HG03442 (cell line): ENCODE measurements around the gene RPS6KC1.
"Not testable (repeated sequence)": the region's sequence is repeated elsewhere in the genome, so short reads cannot be mapped to it uniquely, and the experiment has no call there.

Experiments used
- ATAC-seq: cut with Tn5 transposase; IDR thresholded peaks from one replicate; pipeline ENCODE4 v1.9.1; 2021; ENCODE audit warnings: mild to moderate bottlenecking, moderate library complexity; ENCODE audit not compliant: unreplicated experiment

RPS6KC1 gene

GRCh38 chr1:213269829-213270228 lies 218.8 kb downstream of the RPS6KC1 start:
- ATAC-seq: no peak

GRCh38 chr1:213273546-213273945 lies 222.5 kb downstream of the RPS6KC1 start:
- no peak for ATAC-seq

- ATAC-seq: no peak
These were observed 223.1 kb downstream of the RPS6KC1 start for GRCh38 chr1:213274140-213274539.

- ATAC-seq: no peak
These were observed 224.3 kb downstream of the RPS6KC1 start for GRCh38 chr1:213275293-213275692.

- no peak for ATAC-seq
These were observed 225.2 kb downstream of the RPS6KC1 start for GRCh38 chr1:213276236-213276635.

GRCh38 chr1:213277036-213277435 lies 226.0 kb downstream of the RPS6KC1 start:
- no peak for ATAC-seq

GRCh38 chr1:213279410-213279809 lies 228.4 kb downstream of the RPS6KC1 start:
- no peak for ATAC-seq

DNA sequence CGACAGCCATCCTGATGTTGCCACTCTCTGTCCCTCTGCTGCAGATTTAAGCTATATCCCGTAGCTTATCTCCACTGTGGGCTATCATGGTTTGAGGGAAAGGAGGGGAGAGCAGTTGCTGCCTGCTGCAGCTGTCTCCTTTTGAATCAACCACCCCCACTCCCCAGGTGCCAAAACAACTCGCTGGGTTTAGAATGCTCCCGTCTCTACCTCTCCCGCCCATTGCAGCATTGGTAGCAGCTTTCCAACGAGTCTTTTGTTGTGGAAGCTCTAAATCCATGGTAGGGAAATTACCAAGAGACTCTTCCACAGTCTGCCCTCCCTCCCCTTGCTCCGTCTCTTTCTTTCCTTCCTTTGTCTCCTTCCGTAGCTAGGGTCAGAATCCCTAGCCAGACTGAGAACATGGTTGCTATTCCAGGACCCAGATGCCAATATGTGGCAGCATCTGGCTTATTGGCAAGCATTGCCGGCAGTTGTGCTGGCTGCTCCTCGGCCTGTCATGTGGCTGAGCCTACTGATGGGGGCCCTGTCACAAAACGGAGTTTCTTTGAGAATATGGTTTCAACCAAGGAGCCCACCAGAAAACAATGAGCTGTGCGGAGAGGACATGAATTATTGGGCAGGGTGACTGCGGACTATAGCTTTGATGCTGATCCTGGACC lies 230.7 kb downstream of the RPS6KC1 start:
- no peak for ATAC-seq

GRCh38 chr1:213284626-213285025 lies 233.6 kb downstream of the RPS6KC1 start:
- ATAC-seq: no peak

- ATAC-seq: no peak
These were observed 235.2 kb downstream of the RPS6KC1 start for GRCh38 chr1:213286235-213286634.

- ATAC-seq: no peak
These were observed 236.9 kb downstream of the RPS6KC1 start for GRCh38 chr1:213287987-213288386.

DNA sequence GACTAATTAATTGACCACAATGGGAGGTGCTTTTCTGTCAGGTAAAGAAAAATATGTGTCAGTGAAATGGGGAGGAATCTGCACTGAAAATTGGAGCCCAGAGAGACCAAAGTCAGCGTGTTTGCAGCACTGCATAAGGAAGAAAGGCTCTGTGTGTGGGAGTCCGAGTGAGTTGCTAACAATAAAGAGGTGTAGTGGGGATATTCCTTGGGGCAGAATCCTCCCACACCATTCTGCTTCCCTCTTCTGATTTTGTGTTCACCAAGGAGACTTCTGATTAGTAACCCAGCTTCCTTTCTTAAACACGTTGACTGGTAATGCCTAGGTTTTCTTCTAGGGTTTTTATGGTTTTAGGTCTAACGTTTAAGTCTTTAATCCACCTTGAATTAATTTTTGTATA lies 240.5 kb downstream of the RPS6KC1 start:
- ATAC-seq: no peak

GRCh38 chr1:213292614-213293013 lies 241.6 kb downstream of the RPS6KC1 start:
- no peak for ATAC-seq

DNA sequence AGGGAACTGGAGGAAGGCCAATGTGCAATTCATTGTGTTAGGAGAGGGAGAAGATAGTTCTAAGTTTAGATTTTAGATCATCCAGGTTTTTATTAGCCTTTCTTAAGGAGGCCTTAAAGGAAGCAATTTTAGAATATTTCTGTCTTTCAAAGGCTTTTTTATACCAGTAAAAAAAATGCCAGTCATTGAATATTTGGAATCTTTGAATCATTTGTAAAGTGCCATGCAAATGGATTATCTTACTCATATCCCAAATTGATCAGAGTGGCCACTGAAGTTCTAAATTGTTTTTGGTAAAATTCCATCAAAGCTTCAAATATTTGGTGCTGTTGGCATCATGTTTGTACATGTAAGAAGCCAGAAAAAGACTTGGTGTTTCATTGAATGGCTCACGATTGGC lies 244.8 kb downstream of the RPS6KC1 start:
- no peak for ATAC-seq

GRCh38 chr1:213296558-213296957 lies 245.5 kb downstream of the RPS6KC1 start:
- no peak for ATAC-seq

GRCh38 chr1:213297021-213297420 lies 246.0 kb downstream of the RPS6KC1 start:
- no peak for ATAC-seq

- ATAC-seq: no peak
These were observed 249.4 kb downstream of the RPS6KC1 start for GRCh38 chr1:213300433-213300832.

DNA sequence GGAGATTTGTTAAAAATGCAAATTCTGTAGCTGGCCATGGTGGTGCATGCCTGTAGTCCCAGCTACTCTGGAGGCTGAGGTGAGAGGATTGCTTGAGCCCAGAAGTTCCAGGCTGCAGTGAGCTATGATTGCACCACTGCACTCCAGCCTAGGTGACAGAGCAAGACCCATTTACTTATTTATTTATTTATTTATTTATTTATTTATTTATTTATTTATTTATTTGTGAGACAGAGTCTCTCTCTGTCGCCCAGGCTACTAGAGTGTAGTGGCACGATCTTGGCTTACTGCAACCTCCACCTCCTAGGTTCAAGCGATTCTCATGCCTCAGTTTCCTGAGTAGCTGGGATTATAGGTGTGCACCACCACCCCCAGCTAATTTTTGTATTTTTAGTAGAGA lies 250.5 kb downstream of the RPS6KC1 start:
- not testable (repeated sequence) for ATAC-seq

DNA sequence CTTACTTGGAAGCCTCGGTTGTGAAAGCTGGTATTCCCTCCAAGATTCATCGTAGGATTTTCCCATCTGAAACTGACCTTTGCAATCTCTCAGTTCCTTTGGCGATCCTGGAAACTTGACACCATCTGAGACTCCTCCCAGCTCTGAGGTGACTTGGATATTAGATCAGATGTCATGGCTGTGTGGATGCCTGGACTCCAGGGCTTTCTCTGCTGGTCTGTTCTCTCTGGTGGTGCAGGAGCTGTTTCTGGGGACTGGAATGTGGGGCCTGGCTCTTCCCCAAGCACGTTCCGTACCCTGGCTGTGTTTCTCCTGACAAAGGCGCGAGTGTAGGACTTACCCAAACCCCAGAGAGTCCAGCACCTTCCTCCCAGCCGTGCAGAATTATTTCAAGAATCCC lies 252.2 kb downstream of the RPS6KC1 start:
- no peak for ATAC-seq

- ATAC-seq: no peak
These were observed 264.5 kb downstream of the RPS6KC1 start for GRCh38 chr1:213315571-213315970.

DNA sequence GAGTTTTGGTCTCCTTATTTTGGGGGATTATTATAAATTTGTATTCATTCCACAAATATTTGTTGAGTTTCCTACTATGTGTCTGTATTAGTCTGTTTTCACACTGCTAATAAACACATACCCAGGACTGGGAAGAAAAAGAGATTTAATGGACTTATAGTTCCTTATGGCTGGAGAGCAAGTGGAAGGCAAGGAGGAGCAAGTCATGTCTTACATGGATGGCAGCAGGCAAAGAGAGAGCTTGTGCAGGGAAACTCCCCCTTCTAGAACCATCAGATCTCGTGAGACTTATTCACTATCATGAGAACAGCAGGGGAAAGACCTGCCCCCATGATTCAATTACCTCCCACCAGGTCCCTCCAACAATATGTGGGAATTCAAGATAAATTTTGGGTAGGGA lies 267.4 kb downstream of the RPS6KC1 start:
- ATAC-seq: not testable (repeated sequence)

DNA sequence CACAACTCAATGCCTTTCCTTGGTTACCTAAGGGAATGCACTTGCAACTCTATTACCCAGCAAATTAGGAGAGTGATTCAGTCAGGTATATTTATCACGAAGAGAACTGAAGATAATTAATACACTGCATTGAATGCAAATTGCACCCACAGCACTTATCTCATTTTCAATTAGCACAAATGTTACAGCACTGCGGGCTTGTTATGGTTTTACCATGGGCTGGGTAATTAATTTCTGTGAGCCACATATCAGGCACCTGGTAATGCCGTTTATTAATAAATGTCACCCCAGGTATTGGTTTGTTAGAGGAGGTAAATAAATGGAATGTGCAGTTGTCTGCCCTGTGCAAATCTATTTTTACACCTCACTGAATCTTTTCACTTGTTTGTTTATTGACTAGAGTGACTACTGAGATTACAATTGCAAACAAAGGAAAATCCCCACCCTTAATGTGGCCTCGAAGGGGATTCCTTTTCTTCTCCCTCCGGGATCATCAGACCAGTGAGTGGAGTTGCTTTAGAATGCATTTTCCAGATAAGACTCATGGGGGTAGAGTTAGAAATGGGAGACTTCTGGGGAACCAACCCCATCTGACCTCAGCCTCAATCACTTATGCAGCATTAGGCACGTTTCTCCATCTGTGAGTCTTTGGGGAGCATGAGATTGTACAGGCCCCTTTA lies 269.3 kb downstream of the RPS6KC1 start:
- ATAC-seq: no peak
